GM10266 (cell line): ENCODE measurements around the gene TARS3.

Experiments used
- DNase-seq: peaks from one replicate; pipeline ENCODE4 v3.0.0; 2012; ENCODE audit errors: extremely low spot score
- TF ChIP-seq, protein P1 (sequence below): IDR thresholded peaks from 2 replicates; pipeline ENCODE4 v1.5.1; 2012; ENCODE audit warnings: mild to moderate bottlenecking, low read depth; ENCODE audit not compliant: control insufficient read depth, insufficient read depth; ENCODE audit errors: missing control alignments

The TARS3 gene

DNA sequence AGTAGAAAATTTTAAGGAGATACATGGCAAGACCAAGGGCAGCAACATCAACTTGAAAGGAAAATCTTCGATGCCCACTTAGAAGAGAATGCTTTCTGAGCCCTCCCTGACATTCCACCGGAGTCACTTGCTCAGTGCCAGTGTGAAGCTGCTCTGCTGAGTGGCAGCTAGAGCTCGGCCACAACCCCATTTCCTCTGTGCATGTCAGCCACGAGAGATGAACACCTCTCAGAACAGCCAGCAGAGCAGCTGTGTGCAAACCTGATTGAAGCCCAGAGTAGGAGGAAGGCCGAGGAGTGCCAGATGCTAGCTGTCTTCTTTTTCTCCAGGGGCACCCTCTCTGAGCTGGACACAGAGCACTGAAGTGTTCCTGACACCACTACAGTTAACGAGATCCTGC is 12.2 kb downstream of the TARS3 start:
- TF ChIP-seq, protein P1, sequence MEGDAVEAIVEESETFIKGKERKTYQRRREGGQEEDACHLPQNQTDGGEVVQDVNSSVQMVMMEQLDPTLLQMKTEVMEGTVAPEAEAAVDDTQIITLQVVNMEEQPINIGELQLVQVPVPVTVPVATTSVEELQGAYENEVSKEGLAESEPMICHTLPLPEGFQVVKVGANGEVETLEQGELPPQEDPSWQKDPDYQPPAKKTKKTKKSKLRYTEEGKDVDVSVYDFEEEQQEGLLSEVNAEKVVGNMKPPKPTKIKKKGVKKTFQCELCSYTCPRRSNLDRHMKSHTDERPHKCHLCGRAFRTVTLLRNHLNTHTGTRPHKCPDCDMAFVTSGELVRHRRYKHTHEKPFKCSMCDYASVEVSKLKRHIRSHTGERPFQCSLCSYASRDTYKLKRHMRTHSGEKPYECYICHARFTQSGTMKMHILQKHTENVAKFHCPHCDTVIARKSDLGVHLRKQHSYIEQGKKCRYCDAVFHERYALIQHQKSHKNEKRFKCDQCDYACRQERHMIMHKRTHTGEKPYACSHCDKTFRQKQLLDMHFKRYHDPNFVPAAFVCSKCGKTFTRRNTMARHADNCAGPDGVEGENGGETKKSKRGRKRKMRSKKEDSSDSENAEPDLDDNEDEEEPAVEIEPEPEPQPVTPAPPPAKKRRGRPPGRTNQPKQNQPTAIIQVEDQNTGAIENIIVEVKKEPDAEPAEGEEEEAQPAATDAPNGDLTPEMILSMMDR = no peak
- no peak for DNase-seq

DNA sequence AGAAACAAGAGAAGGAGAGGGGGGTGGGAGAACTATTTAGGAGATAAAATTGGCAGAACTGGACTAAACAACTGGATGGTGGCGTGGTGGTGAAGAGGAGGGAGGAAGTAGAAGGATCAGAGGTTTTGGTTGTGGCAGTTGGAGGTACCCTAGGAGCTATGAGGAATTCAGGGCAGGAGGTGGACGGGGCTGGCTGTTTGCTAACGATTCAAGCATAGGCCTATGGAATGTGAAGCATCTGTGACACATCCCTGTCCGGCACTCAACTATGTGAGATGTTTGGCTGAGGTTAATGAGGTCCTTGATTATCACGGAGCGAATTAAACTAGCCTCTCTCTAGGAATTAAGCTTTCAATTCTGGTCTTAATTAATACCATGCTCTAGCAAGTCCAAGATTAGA is 13.5 kb downstream of the TARS3 start:
- DNase-seq = no peak
- TF ChIP-seq, protein P1 = no peak

DNA sequence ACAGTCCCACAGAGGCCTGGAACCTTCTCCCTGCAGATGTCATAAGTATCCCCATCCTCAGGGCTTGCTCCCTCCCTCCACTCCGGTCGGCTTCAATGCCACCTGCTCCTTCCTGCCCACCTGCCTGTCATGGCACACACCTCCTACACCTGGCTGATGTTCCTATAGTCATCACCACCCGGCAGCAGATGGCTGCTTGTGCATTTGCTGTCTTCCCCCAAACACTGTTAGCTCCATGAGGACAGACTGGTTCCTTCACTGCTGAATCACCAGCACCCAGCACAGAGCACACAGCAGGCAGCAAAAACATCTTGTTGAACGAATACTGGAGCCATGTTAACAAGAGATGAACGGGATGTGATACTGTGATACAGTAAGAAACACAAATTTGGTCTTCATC is 14.8 kb downstream of the TARS3 start:
- no peak for DNase-seq
- TF ChIP-seq, protein P1 = no peak

DNA sequence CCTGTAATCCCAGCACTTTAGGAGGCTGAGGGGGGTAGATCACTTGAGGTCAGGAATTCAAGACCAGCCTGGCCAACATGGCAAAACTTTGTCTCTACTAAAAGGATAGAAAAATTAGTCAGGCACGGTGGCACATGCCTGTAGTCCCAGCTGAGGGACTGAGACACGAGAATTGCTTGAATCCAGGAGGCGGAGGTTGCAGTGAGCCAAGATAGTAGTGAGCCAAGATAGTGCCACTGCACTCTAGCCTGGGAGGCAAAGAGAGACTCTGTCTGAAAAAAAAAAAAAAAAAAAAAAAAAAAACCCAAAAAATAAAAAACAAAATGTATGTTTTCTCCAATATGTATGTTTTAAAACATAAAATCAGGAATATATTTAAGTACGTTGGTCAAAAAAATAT is 16.3 kb downstream of the TARS3 start:
- TF ChIP-seq, protein P1 = no peak
- no peak for DNase-seq

DNA sequence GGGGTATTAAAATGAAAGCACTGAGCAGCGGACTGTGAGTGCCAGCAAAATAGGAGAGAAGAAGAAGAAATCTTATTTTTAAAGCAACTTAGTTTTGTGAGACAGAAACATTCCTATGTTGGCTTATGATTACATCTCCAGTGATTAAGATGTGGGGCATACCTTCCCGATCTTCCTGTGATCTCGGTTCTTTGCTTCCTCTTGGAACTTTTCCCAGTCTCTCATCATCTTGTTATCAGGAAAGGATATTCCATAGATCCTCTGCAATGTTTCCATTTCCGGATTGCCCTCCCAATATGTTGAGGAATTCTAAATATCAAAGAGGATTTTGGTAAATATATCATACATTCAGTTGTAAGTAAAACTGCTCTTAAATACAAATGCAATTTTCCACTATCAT is 22.2 kb downstream of the TARS3 start:
- DNase-seq = no peak
- TF ChIP-seq, protein P1 = no peak

DNA sequence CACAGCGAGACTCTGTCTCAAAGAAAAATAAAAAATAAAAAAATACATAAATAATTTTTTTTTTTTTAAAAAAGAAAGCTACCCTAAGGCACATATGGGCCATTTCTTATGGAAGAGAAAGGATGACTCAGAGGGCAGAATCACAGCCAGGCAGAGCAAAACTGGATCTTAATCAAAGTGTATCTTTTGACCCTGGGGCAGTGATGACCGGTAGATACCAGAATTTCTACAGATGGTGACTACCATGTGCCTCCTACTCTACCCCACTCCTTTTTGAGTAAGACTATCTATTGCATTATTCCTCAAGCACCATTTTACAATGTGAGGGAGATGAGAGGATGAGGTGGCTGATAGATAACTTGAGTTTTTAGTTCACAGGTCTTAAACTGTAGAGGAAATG is 26.0 kb downstream of the TARS3 start:
- DNase-seq = no peak
- TF ChIP-seq, protein P1 = no peak

DNA sequence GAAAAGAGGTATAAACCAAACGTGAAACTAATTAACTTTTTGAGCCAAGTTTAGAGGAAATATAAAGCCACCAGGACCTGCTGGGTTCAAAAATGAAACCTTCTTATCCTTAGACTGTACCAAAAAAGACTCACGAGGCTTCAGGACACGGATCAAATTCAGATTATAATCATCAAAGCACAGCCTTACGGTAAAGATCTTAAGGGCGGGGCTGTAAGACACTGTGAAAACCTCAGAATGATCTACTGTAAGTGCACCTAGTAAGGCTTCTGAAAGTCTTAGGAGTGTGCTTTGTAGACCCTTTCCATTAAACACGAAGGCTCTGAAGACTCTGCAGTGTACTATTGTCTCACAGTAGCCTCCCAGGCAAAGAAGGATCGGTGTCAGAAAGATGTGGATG is 26.8 kb downstream of the TARS3 start:
- no peak for DNase-seq
- TF ChIP-seq, protein P1 = no peak
